Omental fat pad (tissue), 4 donors: Measurements from ENCODE around the gene ZNF425. TPM values are rescaled to one million over a fixed set of nuclear protein-coding genes. Genes with fewer than 3 reads are reported as not detected.

Source experiments
- ATAC-seq: fragments of 150-250 bp; one replicate; pipeline ENCODE4 v1.9.1; 2016; ENCODE audit warnings: mild to moderate bottlenecking, moderate library complexity; ENCODE audit not compliant: low FRiP score
- DNase-seq: peaks from one replicate; pipeline ENCODE4 v3.0.0-alpha.2; 2019; ENCODE audit warnings: low spot score
- CTCF ChIP-seq, 3 donors: fragments of 450-650 bp; IDR thresholded peaks; one replicate each; pipeline ENCODE4 v1.5.1; 2016 to 2017; ENCODE audit warnings: antibody characterized with exemption in 3 of 3, mild to moderate bottlenecking in 3 of 3, moderate library complexity in 2 of 3
- total RNA-seq, 4 donors: library from RNA; depleted of rRNA; stranded (reverse); fragments of >200 nt; gene quantifications; one replicate each; pipeline ENCODE4 v1.1.0, GENCODE V29; 2016

ZNF425 gene
- total RNA-seq, 4 donors from 2014 or later: 1.1 to 1.6 (median 1.5) TPM

DNA sequence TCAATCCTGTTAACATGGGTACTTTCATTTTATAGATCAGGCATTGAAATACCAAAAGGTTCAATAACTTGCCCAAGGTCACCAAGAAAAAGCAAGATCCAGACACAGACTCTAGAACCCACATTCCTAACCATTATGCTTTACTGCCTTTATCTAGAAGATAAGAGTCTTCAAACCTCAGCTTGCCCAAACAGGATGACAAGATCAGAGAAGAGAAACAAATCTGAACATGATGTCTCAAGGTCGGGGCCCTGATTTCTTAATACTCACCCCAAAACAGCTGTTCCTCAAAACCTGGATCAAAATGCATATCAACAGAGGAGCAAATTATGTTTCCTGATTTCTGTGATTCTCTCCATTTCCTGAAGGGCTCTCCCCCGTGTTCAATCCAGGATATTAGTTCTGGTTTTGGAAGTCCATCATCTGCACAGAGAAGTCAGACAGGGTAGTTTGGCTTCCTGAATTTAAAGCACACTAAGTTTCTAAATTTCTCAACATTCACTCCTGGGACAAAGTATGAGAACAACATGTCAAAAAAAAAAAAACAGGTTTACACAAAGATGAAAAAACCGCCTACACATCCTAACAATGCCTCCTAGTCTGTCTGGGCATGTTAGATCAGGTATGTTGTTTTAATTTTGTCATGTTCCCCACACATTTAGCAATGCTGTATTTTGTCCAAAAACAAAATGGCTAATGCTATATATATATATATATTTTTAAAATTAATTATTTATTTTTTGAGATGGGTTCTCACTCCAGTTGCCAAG is 51.8 kb downstream of the ZNF425 start:
- no peak for DNase-seq
- no peak for TF ChIP-seq CTCF (IDR thresholded peaks at IDR 0.05)
- ATAC-seq: no peak

DNA sequence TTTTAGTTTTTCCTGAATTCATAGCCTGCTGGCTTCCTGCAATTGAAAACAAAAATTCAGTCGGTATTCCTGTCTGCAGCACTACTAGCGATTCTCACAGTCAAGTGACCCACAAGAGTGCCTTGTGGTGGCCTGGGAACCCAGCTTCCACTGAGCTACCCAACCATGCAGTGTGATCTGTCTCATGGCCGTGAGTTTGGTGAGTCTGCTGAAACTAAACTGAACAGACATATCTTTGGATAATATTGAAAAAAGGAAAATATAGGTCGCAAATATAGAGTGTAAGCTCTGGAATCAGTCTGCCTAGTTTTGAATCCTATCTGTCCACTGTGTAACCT is 53.7 kb downstream of the ZNF425 start:
- TF ChIP-seq CTCF (IDR thresholded peaks at IDR 0.05): no peak
- no peak for DNase-seq
- no peak for ATAC-seq

- no peak for ATAC-seq
- TF ChIP-seq CTCF (IDR thresholded peaks at IDR 0.05): no peak
- DNase-seq: no peak
These were observed 54.3 kb downstream of the ZNF425 start for GRCh38 chr7:149071641-149072437.

DNA sequence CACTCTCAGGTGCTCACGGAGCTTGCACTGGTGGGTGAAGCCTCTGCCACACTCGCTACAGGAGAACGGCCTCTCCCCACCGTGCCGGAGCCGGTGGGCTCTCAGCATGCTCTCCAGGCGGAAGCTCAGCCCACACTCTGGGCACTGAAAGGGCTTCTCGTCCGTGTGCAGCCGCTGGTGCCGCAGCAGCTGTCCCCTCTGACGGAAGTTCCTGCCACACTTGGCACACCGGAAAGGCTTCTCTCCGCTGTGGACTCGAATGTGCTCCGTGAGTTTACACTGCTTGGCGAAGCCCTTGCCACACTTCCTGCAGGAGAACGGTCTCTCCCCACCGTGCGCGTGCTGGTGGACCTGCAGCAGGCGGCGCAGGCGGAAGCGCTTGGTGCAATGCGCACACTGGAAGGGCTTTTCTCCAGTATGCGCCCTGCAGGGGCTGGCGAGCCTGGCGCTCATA is 54.9 kb downstream of the ZNF425 start:
- no peak for DNase-seq
- ATAC-seq: no peak
- no peak for TF ChIP-seq CTCF (IDR thresholded peaks at IDR 0.05)

GRCh38 chr7:149070372-149071125 is 55.6 kb downstream of the ZNF425 start:
- no peak for TF ChIP-seq CTCF (IDR thresholded peaks at IDR 0.05)
- no peak for ATAC-seq

DNA sequence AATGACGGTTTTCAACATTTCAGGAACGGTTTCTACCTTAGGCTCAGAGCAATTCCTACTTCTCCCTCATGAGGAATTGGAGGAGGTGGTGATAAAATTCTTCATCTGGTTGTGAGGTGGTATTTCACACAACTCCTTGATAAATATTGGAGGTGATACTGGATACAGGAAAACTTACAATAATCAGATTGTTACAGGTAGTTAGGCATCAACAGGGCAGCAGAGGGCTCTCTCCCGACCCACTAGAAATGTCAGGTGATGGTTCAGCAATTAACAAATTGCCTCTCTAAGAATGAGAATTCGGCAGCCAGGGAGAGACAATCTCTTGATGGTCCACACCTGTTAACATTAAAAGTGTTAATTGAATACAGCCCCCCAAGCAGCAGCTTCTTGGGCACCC is 58.3 kb downstream of the ZNF425 start:
- DNase-seq: no peak
- TF ChIP-seq CTCF (IDR thresholded peaks at IDR 0.05): no peak
- ATAC-seq: no peak

More at GRCh38 chr7:149070372-149071125, 55.6 kb downstream of the ZNF425 start:
- DNase-seq: no peak
